Body of pancreas (tissue), 4 donors: ENCODE data around the gene IL21R.
"Not testable (repeated sequence)": the region's sequence is repeated elsewhere in the genome, so short reads cannot be mapped to it uniquely, and the experiment has no call there.

Source experiments
- POLR2A ChIP-seq, 3 donors: fragments of 450-650 bp; IDR thresholded peaks; one replicate each; pipeline ENCODE4 v1.6.1; 2016; ENCODE audit warnings: antibody characterized with exemption in 3 of 3, mild to moderate bottlenecking in 2 of 3
- TF ChIP-seq, protein P1 (sequence below), 7 experiments: fragments of 450-650 bp in 4 of 7; fragments of 200-600 bp in 3 of 7; sonication (generic) in 3 of 7; IDR thresholded peaks; one replicate each; pipeline ENCODE4 v1.5.1; 2016 to 2019; ENCODE audit warnings: antibody characterized with exemption in 7 of 7

DNA sequence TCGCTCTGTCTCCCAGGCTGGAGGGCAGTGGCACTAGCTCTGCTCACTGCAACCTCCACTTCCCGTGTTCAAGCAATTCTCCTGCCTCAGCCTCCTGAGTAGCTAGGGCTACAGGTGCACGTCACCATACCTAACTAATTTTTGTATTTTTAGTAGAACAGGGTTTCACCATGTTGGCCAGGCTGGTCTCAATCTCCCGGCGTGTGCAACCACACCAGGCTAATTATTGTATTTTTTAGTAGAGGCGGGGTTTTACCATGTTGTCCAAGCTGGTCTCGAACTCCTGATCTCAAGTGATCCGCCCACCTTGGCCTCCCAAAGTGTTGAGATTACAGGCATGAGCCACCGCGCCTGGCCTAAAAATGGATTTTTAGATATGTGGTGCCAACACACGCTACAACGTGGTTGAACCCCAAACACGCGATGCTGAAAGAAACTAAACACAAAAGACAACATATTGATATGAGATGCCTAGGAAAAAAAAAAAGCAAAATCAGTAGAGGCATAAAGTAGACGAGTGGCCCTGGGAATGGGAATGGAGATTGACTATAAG, 3.6 kb upstream of the IL21R start:
- TF ChIP-seq, protein P1, sequence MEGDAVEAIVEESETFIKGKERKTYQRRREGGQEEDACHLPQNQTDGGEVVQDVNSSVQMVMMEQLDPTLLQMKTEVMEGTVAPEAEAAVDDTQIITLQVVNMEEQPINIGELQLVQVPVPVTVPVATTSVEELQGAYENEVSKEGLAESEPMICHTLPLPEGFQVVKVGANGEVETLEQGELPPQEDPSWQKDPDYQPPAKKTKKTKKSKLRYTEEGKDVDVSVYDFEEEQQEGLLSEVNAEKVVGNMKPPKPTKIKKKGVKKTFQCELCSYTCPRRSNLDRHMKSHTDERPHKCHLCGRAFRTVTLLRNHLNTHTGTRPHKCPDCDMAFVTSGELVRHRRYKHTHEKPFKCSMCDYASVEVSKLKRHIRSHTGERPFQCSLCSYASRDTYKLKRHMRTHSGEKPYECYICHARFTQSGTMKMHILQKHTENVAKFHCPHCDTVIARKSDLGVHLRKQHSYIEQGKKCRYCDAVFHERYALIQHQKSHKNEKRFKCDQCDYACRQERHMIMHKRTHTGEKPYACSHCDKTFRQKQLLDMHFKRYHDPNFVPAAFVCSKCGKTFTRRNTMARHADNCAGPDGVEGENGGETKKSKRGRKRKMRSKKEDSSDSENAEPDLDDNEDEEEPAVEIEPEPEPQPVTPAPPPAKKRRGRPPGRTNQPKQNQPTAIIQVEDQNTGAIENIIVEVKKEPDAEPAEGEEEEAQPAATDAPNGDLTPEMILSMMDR (IDR thresholded peaks at IDR 0.05) = not testable (repeated sequence)
- not testable (repeated sequence) for TF ChIP-seq POLR2A (IDR thresholded peaks at IDR 0.05)
